Fibroblast of lung (primary cell): ENCODE data around the gene NET1. TPM values are rescaled to one million over a fixed set of nuclear protein-coding genes. Genes with fewer than 3 reads are reported as not detected.

Source experiments
- DNase-seq, 2 donors: peaks; one replicate each; pipeline versions ENCODE4 v3.0.0 to v3.0.0-alpha.2; 2010; ENCODE audit warnings: low read depth in 2 of 2
- H2AFZ ChIP-seq: 2 replicates; pipeline ENCODE4 v1.5.1; 2012; ENCODE audit warnings: low read length, control low read depth, inconsistent platforms
- H3K27ac ChIP-seq: 2 replicates; pipeline ENCODE4 v1.5.1; 2011; ENCODE audit warnings: low read length, control low read depth; ENCODE audit not compliant: insufficient read depth
- H3K27me3 ChIP-seq: 2 replicates; pipeline ENCODE4 v1.5.1; 2011; ENCODE audit warnings: mild to moderate bottlenecking, low read length; ENCODE audit not compliant: control insufficient read depth, insufficient read depth
- H3K36me3 ChIP-seq: 2 replicates; pipeline ENCODE4 v1.5.1; 2011; ENCODE audit warnings: low read length; ENCODE audit not compliant: control insufficient read depth, insufficient read depth
- H3K4me1 ChIP-seq: 2 replicates; pipeline ENCODE4 v1.5.1; 2011; ENCODE audit warnings: low read length; ENCODE audit not compliant: control insufficient read depth, insufficient read depth; ENCODE audit errors: extremely low read depth
- H3K4me2 ChIP-seq: 2 replicates; pipeline ENCODE4 v1.5.1; 2011; ENCODE audit warnings: low read length, control low read depth; ENCODE audit not compliant: insufficient read depth; ENCODE audit errors: extremely low read depth
- H3K4me3 ChIP-seq, 4 experiments: fragments of 200-600 bp in 1 of 4; sonication (generic) in 1 of 4; replicated peaks in 1 of 4; 2 replicates each; pipeline ENCODE4 v1.5.1; 2011 to 2016; ENCODE audit warnings: low read length in 4 of 4, low read depth in 3 of 4, mild to moderate bottlenecking in 3 of 4, control low read depth in 2 of 4, inconsistent platforms in 1 of 4, mixed read lengths in 1 of 4; ENCODE audit not compliant: insufficient read depth in 1 of 4; ENCODE audit errors: control extremely low read depth in 1 of 4
- H3K79me2 ChIP-seq: 2 replicates; pipeline ENCODE4 v1.5.1; 2012; ENCODE audit warnings: mild to moderate bottlenecking, low read length, inconsistent platforms; ENCODE audit not compliant: control insufficient read depth, insufficient read depth
- H3K9ac ChIP-seq: 2 replicates; pipeline ENCODE4 v1.5.1; 2011; ENCODE audit warnings: mild to moderate bottlenecking, low read length, control low read depth; ENCODE audit not compliant: insufficient read depth
- H3K9me3 ChIP-seq: 2 replicates; pipeline ENCODE4 v1.5.1; 2012; ENCODE audit warnings: low read depth, low read length; ENCODE audit not compliant: control insufficient read depth, insufficient read depth
- H4K20me1 ChIP-seq: 2 replicates; pipeline ENCODE4 v1.5.1; 2011; ENCODE audit warnings: low read length; ENCODE audit not compliant: control insufficient read depth, insufficient read depth; ENCODE audit errors: extremely low read depth
- EZH2 ChIP-seq: IDR thresholded peaks from 2 replicates; pipeline ENCODE4 v1.5.1; 2012; ENCODE audit warnings: low read length, control low read depth, mild to moderate bottlenecking; ENCODE audit errors: missing control alignments
- polyA plus RNA-seq, 2 donors: library from polyadenylated mRNA; depleted of rRNA in 1 of 2; stranded (reverse) in 1 of 2; unstranded in 1 of 2; fragments of >200 nt; gene quantifications; 2 replicates each; pipeline ENCODE4 v1.2.1, GENCODE V29; 2011 to 2012; ENCODE audit warnings: missing spikeins in 1 of 2
- total RNA-seq: library from RNA; depleted of rRNA; stranded (reverse); fragments of >200 nt; gene quantifications from 2 replicates; pipeline ENCODE4 v1.2.1, GENCODE V29; 2014
- TF ChIP-seq, protein P1 (sequence below), 2 donors: IDR thresholded peaks in 1 of 2; conservative IDR thresholded peaks in 1 of 2; 1 replicate in 1 of 2; 2 replicates in 1 of 2; pipeline ENCODE4 v1.5.1; 2011 to 2012; ENCODE audit warnings: low read length in 2 of 2, control low read depth in 1 of 2, inconsistent platforms in 1 of 2, low read depth in 1 of 2, mild to moderate bottlenecking in 1 of 2

NET1 gene
- total and polyA plus RNA-seq, 2 donors (not counting 1 experiment from before 2014, with no cell fraction given), result 7.2 to 45.4 TPM

DNA sequence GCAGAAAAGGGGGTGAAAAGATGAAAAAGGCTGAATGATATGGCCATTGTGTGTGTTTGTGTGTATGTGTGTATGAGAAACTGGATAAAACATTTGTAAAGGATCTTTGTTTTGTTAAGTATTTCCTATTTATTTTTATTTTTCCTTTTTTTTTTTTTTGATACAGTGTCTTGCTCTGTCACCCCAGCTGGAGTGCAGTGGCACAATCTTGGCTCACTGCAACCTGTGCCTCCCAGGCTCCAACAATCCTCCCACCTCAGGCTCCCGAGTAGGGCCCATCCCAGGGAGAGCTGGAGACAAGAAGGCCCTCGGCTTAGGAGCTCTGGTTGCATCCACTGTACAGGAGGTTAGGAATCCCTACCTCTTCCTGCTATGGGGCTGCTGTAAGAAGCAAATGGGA, 93.9 kb downstream of the NET1 start:
- Histone ChIP-seq H3K27ac (no peak overlapping the region), H3K27me3 (peaks cover 21% of the 10 kb centered on the region), H3K4me3 (no peak overlapping the region), H4K20me1 (no peaks in the 10 kb centered on the region), H3K79me2 (no peaks in the 10 kb centered on the region), H3K36me3 (no peaks in the 10 kb centered on the region), H3K4me2 (no peak overlapping the region), H3K9me3 (no peaks in the 10 kb centered on the region), H3K4me1 (no peaks in the 10 kb centered on the region), H2AFZ (no peak overlapping the region), H3K9ac (no peak overlapping the region)
- DNase-seq, result no peak
- TF ChIP-seq, protein P1, sequence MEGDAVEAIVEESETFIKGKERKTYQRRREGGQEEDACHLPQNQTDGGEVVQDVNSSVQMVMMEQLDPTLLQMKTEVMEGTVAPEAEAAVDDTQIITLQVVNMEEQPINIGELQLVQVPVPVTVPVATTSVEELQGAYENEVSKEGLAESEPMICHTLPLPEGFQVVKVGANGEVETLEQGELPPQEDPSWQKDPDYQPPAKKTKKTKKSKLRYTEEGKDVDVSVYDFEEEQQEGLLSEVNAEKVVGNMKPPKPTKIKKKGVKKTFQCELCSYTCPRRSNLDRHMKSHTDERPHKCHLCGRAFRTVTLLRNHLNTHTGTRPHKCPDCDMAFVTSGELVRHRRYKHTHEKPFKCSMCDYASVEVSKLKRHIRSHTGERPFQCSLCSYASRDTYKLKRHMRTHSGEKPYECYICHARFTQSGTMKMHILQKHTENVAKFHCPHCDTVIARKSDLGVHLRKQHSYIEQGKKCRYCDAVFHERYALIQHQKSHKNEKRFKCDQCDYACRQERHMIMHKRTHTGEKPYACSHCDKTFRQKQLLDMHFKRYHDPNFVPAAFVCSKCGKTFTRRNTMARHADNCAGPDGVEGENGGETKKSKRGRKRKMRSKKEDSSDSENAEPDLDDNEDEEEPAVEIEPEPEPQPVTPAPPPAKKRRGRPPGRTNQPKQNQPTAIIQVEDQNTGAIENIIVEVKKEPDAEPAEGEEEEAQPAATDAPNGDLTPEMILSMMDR (conservative IDR thresholded peaks at IDR 0.05 in 1 of 2, IDR thresholded peaks at IDR 0.05 in 1 of 2; ENCODE audit: low read depth in 1 of 2, low read length in 2 of 2), result no peak
- no peak for TF ChIP-seq EZH2

DNA sequence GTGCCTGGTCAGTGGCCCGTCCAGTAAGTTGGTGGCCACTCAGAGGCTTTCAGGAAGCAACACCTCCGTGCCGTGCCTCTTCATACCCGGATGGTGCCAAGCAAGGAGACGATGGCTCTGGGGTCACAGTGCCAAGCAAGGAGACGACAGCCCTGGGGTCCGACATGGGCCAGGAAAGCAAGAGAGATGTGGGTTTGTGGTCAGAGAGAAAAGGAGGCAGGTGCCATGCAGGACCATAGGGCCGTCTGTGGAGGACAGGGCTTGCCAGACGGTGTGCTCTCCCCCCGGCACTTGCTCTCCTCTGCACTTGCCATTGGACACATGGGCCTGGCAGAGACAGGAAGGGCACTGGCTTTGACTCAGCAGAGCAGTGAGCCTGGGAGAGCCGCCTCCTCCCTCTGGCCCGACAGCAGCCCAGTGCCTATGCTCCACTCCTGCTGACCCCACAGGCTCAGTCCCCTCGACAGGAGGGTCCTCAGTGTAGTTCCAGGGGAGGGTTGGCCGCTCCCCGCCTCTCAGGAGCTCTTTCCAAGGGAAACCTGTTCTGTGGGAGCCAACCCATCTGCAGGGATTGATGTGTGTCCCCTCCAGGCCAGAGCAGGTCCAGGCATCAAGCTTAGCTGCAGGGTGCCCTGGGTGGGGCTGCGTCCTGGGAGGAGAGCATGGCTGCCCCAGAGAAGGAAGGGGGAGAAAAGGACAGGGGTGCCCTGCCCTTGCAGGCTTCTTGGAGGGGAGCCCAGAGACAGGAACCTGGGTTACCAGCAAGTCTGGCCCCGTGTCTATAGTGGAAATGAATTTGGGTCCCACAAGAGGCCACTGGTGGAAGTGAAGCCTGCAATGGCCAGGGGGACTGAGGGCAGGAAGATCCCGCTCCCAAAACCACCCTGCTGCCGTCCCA, 94.6 kb downstream of the NET1 start:
- Histone ChIP-seq H4K20me1 (no peaks in the 10 kb centered on the region), H3K9me3 (no peaks in the 10 kb centered on the region), H3K4me2 (no peak overlapping the region), H3K36me3 (no peaks in the 10 kb centered on the region), H3K27me3 (peaks cover 21% of the 10 kb centered on the region), H3K4me3 (no peak overlapping the region), H3K9ac (no peak overlapping the region), H2AFZ (no peak overlapping the region), H3K4me1 (no peaks in the 10 kb centered on the region), H3K79me2 (no peaks in the 10 kb centered on the region), H3K27ac (no peak overlapping the region)
- DNase-seq, result no peak
- TF ChIP-seq, protein P1 (conservative IDR thresholded peaks at IDR 0.05 in 1 of 2, IDR thresholded peaks at IDR 0.05 in 1 of 2; ENCODE audit: low read depth in 1 of 2, low read length in 2 of 2), result no peak
- TF ChIP-seq EZH2, result no peak

DNA sequence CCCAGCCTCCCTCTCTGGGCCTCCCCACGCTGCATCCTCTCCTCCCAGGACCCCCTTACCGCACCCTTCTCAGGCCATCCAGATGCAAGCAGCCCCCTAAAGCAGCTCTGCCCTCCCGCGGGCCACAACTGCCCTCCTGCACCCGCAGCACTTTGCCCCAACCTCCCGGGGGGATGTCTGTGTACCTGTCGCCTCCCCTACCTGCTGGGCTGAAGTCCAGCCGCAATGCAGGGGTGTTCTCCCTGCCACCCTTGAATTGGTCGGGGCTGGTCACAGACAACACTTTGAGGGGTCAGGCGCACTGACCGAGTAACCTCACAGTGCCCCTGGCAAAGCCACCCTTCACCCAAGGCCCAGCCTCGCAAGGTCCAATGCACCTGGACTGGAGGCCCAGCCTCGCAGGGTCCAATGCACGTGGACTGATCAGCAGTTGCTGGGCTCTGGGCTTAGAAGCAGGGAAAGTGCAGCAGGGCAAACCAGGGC, 95.3 kb downstream of the NET1 start:
- H3K4me3 ChIP-seq, result no peak overlapping the region
- DNase-seq, result no peak
- no peak overlapping the region for H2AFZ ChIP-seq
- TF ChIP-seq, protein P1 (conservative IDR thresholded peaks at IDR 0.05 in 1 of 2, IDR thresholded peaks at IDR 0.05 in 1 of 2; ENCODE audit: low read depth in 1 of 2, low read length in 2 of 2), result no peak
- TF ChIP-seq EZH2, result no peak
- no peaks in the 10 kb centered on the region for H3K36me3 ChIP-seq
- H3K4me1 ChIP-seq, result no peaks in the 10 kb centered on the region
- H3K9me3 ChIP-seq, result no peaks in the 10 kb centered on the region
- no peak overlapping the region for H3K9ac ChIP-seq
- peaks cover 16% of the 10 kb centered on the region for H3K27me3 ChIP-seq
- no peak overlapping the region for H3K27ac ChIP-seq
- no peak overlapping the region for H3K4me2 ChIP-seq
- no peaks in the 10 kb centered on the region for H4K20me1 ChIP-seq
- H3K79me2 ChIP-seq, result no peaks in the 10 kb centered on the region
